Suprapubic skin (tissue), 3 donors: Measurements from ENCODE around the gene NSUN4.

Source experiments
- EP300 ChIP-seq: sonication (generic); formaldehyde crosslinking; IDR thresholded peaks from one replicate; pipeline ENCODE4 v1.6.1; 2017; ENCODE audit warnings: antibody characterized with exemption
- POLR2A ChIP-seq, 2 donors: fragments of 450-650 bp; IDR thresholded peaks; one replicate each; pipeline ENCODE4 v1.6.1; 2017; ENCODE audit warnings: antibody characterized with exemption in 2 of 2, mild to moderate bottlenecking in 2 of 2, moderate library complexity in 2 of 2
- TF ChIP-seq, protein P1 (sequence below), 2 donors: fragments of 200-600 bp in 1 of 2; fragments of 450-650 bp in 1 of 2; sonication (generic) in 1 of 2; IDR thresholded peaks; one replicate each; pipeline ENCODE4 v1.5.1; 2016 to 2019; ENCODE audit warnings: antibody characterized with exemption in 2 of 2, mild to moderate bottlenecking in 1 of 2, moderate library complexity in 1 of 2

DNA sequence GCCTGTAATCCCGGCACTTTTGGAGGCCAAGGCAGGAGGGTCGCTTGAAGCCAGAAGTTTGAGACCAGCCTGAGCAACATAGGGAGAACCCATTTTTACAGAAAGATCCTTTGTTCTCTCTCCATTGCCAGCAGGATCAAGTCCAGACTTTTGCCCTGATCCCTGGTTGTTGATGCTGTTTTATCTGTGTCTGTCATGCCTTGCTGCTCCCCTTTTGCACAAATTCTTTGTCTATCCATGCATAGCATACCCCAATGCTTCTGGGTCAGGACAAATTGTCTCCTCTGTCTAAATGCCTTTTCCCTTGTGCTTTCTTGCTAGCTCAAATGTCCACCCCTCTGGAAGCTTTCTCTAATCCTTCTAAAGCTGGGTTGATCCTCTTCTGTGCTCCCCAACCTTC lies 28.2 kb downstream of the NSUN4 start:
- TF ChIP-seq, protein P1, sequence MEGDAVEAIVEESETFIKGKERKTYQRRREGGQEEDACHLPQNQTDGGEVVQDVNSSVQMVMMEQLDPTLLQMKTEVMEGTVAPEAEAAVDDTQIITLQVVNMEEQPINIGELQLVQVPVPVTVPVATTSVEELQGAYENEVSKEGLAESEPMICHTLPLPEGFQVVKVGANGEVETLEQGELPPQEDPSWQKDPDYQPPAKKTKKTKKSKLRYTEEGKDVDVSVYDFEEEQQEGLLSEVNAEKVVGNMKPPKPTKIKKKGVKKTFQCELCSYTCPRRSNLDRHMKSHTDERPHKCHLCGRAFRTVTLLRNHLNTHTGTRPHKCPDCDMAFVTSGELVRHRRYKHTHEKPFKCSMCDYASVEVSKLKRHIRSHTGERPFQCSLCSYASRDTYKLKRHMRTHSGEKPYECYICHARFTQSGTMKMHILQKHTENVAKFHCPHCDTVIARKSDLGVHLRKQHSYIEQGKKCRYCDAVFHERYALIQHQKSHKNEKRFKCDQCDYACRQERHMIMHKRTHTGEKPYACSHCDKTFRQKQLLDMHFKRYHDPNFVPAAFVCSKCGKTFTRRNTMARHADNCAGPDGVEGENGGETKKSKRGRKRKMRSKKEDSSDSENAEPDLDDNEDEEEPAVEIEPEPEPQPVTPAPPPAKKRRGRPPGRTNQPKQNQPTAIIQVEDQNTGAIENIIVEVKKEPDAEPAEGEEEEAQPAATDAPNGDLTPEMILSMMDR (IDR thresholded peaks at IDR 0.05): no peak
- TF ChIP-seq POLR2A (IDR thresholded peaks at IDR 0.05) (no peak), EP300 (no peak)
